Activated B cell treated with CpG ODN at 0.5 μM for 24 hours (primary cell): ENCODE results near the gene HAUS3. TPM values are rescaled to one million over a fixed set of nuclear protein-coding genes. Genes with fewer than 3 reads are reported as not detected.

ENCODE experiments used
- ATAC-seq: fragments of 200-7000 bp; cut with Tn5 transposase; one replicate; pipeline ENCODE4 v1.10.0; 2021; ENCODE audit warnings: low read depth, mild to moderate bottlenecking, moderate library complexity
- CTCF ChIA-PET: fragments of 350-600 bp; sonication (Branson Sonifier 250); formaldehyde crosslinking; loops from one replicate; lab custom pipeline; 2021; ENCODE audit warnings: antibody characterized with exemption; lab: Charles Lee
- POLR2A ChIA-PET: fragments of 350-600 bp; sonication (Branson Sonifier 250); formaldehyde crosslinking; loops from one replicate; lab custom pipeline; 2021; ENCODE audit warnings: antibody characterized with exemption; lab: Charles Lee
- DNase-seq: peaks from one replicate; pipeline ENCODE4 v3.0.0; 2022
- H3K27ac Mint-ChIP-seq: one replicate; pipeline ENCODE4 v1.8.0; 2020; ENCODE audit warnings: mixed read lengths
- H3K27me3 Mint-ChIP-seq: one replicate; pipeline ENCODE4 v1.8.0; 2021; ENCODE audit warnings: mixed read lengths
- H3K36me3 Mint-ChIP-seq: one replicate; pipeline ENCODE4 v1.8.0; 2021; ENCODE audit warnings: low read depth, mixed read lengths
- H3K4me1 Mint-ChIP-seq: one replicate; pipeline ENCODE4 v1.8.0; 2021; ENCODE audit warnings: mixed read lengths
- H3K4me3 Mint-ChIP-seq: one replicate; pipeline ENCODE4 v1.8.0; 2020; ENCODE audit warnings: mild to moderate bottlenecking, mixed read lengths
- H3K9me3 Mint-ChIP-seq: one replicate; pipeline ENCODE4 v1.8.0; 2020; ENCODE audit warnings: mixed read lengths
- intact Hi-C: fragments of 100-400 bp; cut with micrococcal nuclease; formaldehyde crosslinking; loops from one replicate; pipeline ENCODE4 v1.15.1; 2024
- total RNA-seq: library from RNA; stranded (reverse); gene quantifications from 2 replicates; pipeline ENCODE4 v1.2.3, GENCODE V29; 2022
- TF ChIP-seq, protein P1 (sequence below): fragments of 200-600 bp; IDR thresholded peaks from one replicate; pipeline ENCODE4 v1.8.0; 2022; ENCODE audit warnings: antibody characterized with exemption, mild to moderate bottlenecking

Gene HAUS3
- total RNA-seq, 1 donor from 2014 or later: 17.9 TPM

DNA sequence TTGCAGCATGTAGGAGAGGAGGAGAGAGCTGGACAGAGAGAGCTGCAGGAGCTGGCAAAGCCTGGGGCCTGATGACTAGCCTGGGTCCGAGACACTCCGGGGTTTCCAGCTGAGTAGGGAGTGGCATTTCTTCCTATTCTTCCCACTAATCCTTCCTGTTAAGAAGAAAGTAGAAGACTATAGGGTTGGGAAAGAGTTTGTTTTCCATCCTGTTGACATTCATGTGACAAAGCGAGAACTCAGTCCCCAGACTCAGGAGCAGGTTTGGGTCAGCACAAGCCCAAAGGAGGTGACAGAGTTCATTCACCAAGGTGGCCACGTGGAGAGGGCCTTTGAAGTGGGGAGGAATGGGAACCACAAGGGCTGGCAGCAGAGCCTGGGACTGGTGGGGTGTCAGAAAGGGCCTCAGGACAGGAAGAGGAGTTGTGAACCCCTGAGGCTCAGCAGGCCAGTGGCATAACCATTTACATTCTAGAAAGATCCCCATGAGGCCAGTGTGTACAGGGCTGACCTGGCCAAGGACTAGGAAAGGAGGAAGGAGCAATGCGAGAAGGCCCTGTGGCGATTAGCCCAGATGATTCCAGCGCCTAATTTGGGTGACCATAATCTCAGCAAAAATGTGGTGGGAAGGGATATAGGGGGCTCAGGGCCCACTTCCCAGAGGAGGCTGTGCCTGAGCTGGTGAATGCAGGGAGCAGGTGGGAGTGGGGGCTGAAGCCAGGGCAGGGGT lies 3.3 kb upstream of the HAUS3 start:
- ATAC-seq: no peak
- peak overlapping the region; percentile 54 for H3K27ac Mint-ChIP-seq
- no peaks in the 10 kb centered on the region for H3K27me3 Mint-ChIP-seq
- ChIA-PET POLR2A (interaction anchor here (0.9 to 1.6 kb wide), 2 partner anchors 17 to 45 kb away, joined by 3 to 6 read pairs; partner anchors contain the start of gene MXD4), CTCF (no interaction called here)
- H3K9me3 Mint-ChIP-seq: no peaks in the 10 kb centered on the region
- TF ChIP-seq, protein P1, sequence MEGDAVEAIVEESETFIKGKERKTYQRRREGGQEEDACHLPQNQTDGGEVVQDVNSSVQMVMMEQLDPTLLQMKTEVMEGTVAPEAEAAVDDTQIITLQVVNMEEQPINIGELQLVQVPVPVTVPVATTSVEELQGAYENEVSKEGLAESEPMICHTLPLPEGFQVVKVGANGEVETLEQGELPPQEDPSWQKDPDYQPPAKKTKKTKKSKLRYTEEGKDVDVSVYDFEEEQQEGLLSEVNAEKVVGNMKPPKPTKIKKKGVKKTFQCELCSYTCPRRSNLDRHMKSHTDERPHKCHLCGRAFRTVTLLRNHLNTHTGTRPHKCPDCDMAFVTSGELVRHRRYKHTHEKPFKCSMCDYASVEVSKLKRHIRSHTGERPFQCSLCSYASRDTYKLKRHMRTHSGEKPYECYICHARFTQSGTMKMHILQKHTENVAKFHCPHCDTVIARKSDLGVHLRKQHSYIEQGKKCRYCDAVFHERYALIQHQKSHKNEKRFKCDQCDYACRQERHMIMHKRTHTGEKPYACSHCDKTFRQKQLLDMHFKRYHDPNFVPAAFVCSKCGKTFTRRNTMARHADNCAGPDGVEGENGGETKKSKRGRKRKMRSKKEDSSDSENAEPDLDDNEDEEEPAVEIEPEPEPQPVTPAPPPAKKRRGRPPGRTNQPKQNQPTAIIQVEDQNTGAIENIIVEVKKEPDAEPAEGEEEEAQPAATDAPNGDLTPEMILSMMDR: no peak
- H3K4me1 Mint-ChIP-seq: peaks cover 27% of the 10 kb centered on the region
- DNase-seq: no peak
- intact Hi-C loops: loop anchor here (10.0 kb wide), 4 partner anchors 240 to 720 kb away; partner anchors contain the start of genes GRK4, NELFA and NOP14
- peaks cover 14% of the 10 kb centered on the region for H3K36me3 Mint-ChIP-seq
- H3K4me3 Mint-ChIP-seq: no peak overlapping the region

DNA sequence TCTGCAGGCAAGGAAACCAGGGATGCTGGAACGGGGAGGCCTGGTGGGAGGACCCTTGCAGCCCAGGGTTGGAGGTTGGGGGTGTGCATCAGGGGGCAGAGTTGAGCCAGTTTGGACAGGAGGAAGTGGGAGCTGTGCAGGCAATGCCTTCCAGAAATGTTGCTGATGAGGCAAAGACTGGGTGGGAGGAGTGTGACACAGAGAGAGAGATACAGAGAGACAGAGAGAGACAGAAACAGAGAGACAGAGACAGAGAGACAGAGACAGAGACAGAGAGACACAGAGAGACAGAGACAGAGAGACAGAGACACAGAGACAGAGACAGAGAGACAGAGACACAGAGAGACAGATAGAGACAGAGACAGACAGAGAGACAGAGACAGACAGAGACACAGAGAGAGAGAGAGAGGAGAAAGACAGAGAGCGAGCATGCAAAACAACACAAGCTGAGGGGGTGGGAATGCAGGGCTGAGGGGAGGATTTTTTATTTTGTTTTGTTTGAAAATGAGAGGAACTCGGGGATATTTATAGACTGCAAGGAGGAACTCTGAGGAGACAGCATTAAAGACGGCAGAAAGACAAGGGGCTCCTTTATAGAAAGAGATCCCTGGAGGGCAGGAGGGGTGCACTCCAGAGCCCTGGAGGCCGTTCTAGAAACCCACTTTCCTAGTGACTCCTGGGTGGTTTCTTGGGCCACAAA lies 1.9 kb upstream of the HAUS3 start:
- no peak overlapping the region for H3K4me3 Mint-ChIP-seq
- H3K9me3 Mint-ChIP-seq: no peaks in the 10 kb centered on the region
- H3K36me3 Mint-ChIP-seq: peaks cover 8% of the 10 kb centered on the region
- TF ChIP-seq, protein P1: no peak
- intact Hi-C loops: loop anchor here (1.0 to 10.0 kb wide), 8 partner anchors 23 to 1232 kb away; partner anchors contain the start of genes FGFRL1, GRK4, NELFA and NOP14
- ChIA-PET CTCF (interaction anchor here (0.6 to 1.3 kb wide), 2 partner anchors 172 to 197 kb away, joined by 3 to 4 read pairs; no protein-coding TSS in a partner anchor), POLR2A (interaction anchor here (1.3 to 1.6 kb wide), 2 partner anchors 16 to 18 kb away, joined by 4 to 6 read pairs; partner anchors contain the start of gene MXD4)
- H3K27ac Mint-ChIP-seq: peak overlapping the region; percentile 64
- DNase-seq (no peak), ATAC-seq (no peak)
- H3K4me1 Mint-ChIP-seq: peaks cover 38% of the 10 kb centered on the region
- H3K27me3 Mint-ChIP-seq: no peaks in the 10 kb centered on the region

GRCh38 chr4:2241003-2241402 lies 918 bp downstream of the HAUS3 start:
- no peak for DNase-seq
- peak overlapping the region; percentile 91 for H3K4me3 Mint-ChIP-seq
- H3K27ac Mint-ChIP-seq: peak overlapping the region; percentile 86
- ChIA-PET POLR2A (interaction anchor here (0.5 to 2.9 kb wide), 8 partner anchors 22 to 722 kb away, joined by 3 to 21 read pairs (median 5); partner anchors contain the start of genes CFAP99, GRK4, MXD4 and NOP14), CTCF (interaction anchor here (0.8 to 4.6 kb wide), 3 partner anchors 21 to 266 kb away, joined by 3 to 19 read pairs (median 4); no protein-coding TSS in a partner anchor)
- no peak for ATAC-seq
- H3K36me3 Mint-ChIP-seq: peaks cover 28% of the 10 kb centered on the region
- intact Hi-C loops: loop anchor here (5.0 to 10.0 kb wide), 6 partner anchors 236 to 1229 kb away; partner anchors contain the start of genes FGFRL1, GRK4, NELFA and NOP14
- peaks cover 54% of the 10 kb centered on the region for H3K4me1 Mint-ChIP-seq
- no peaks in the 10 kb centered on the region for H3K9me3 Mint-ChIP-seq
- TF ChIP-seq, protein P1: no peak
- H3K27me3 Mint-ChIP-seq: no peaks in the 10 kb centered on the region

DNA sequence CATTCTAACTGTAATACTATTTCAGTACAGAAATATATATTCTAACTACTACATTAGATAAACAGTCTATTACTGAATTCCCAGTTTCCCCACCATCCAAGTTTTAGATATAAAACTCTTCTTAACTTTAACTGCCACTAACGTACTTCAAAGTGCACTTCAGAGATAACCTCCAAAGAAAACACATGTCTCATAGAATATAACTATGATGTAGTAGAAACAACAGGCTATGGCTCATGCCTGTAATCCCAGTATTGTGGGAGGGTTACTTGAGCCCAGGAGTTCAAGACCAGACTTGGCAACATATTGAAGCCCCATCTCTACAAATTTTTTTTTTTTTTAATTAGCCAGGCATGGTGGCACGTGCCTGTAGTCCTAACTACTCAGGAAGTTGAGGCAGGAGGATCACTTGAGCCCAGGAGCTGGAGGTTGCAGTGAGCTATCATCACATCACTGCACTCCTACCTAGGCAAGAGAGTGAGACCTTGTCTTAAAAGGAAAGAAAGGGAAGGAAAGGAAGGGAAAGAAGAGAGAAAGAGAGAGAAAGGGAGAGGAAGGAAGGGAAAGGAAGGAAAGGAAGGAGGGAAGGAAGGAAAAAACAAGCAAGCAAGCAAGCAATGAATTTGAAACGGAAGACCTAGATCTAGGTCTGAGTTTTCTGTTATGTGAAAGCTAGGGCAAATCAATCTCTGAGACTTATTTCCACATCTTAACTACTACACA lies 4.8 kb downstream of the HAUS3 start:
- intact Hi-C loops: no loop called here
- Mint-ChIP-seq H3K9me3 (no peaks in the 10 kb centered on the region), H3K4me1 (peaks cover 38% of the 10 kb centered on the region), H3K4me3 (no peak overlapping the region), H3K27ac (no peak overlapping the region), H3K27me3 (no peaks in the 10 kb centered on the region), H3K36me3 (peaks cover 63% of the 10 kb centered on the region)
- no peak for ATAC-seq
- TF ChIP-seq, protein P1: no peak
- no peak for DNase-seq
- ChIA-PET POLR2A (interaction anchor here (0.6 to 1.4 kb wide), 4 partner anchors 25 to 513 kb away, joined by 3 to 5 read pairs (median 4); partner anchors contain the start of gene MXD4), CTCF (no interaction called here)
